ENCODE measurements around the gene ALDH1A2.
"Not testable (repeated sequence)": the region's sequence is repeated elsewhere in the genome, so short reads cannot be mapped to it uniquely, and the experiment has no call there.

Gene ALDH1A2

GRCh38 chr15:58010983-58011382, 54.5 kb downstream of the ALDH1A2 start:
- no peak overlapping the region for H3K9ac ChIP-seq (ENCODE audit: low read depth in 1 of 2, low read length in 2 of 2)
- no peaks in the 10 kb centered on the region for H3K4me1 ChIP-seq (ENCODE audit: control insufficient read depth in 1 of 2, insufficient read depth in 2 of 2, low read length in 2 of 2)
- H3K27me3 ChIP-seq (ENCODE audit: control insufficient read depth in 1 of 2, insufficient read depth in 2 of 2, low read length in 2 of 2) = peaks cover 3 to 7% of the 10 kb centered on the region in 2 donors
- H3K9me3 ChIP-seq (ENCODE audit: control insufficient read depth in 1 of 2, low read length in 2 of 2) = no peaks in the 10 kb centered on the region
- no peak overlapping the region for H3K4me3 ChIP-seq (ENCODE audit: low read depth in 1 of 2, low read length in 2 of 2)
- no peaks in the 10 kb centered on the region for H3K36me3 ChIP-seq (ENCODE audit: control insufficient read depth in 1 of 2, insufficient read depth in 2 of 2, low read length in 2 of 2)
- H3K27ac ChIP-seq (ENCODE audit: low read depth, low read length) = no peak overlapping the region

GRCh38 chr15:58003810-58004209, 61.7 kb downstream of the ALDH1A2 start:
- no peak overlapping the region for H3K4me3 ChIP-seq (ENCODE audit: low read depth in 1 of 2, low read length in 2 of 2)
- H3K27me3 ChIP-seq (ENCODE audit: control insufficient read depth in 1 of 2, insufficient read depth in 2 of 2, low read length in 2 of 2) = no peaks in the 10 kb centered on the region
- no peaks in the 10 kb centered on the region for H3K36me3 ChIP-seq (ENCODE audit: control insufficient read depth in 1 of 2, insufficient read depth in 2 of 2, low read length in 2 of 2)
- H3K9me3 ChIP-seq (ENCODE audit: control insufficient read depth in 1 of 2, low read length in 2 of 2) = no peaks in the 10 kb centered on the region
- H3K9ac ChIP-seq (ENCODE audit: low read depth in 1 of 2, low read length in 2 of 2) = no peak overlapping the region
- H3K4me1 ChIP-seq (ENCODE audit: control insufficient read depth in 1 of 2, insufficient read depth in 2 of 2, low read length in 2 of 2) = no peaks in the 10 kb centered on the region
- no peak overlapping the region for H3K27ac ChIP-seq (ENCODE audit: low read depth, low read length)

- no peaks in the 10 kb centered on the region for H3K36me3 ChIP-seq (ENCODE audit: control insufficient read depth in 1 of 2, insufficient read depth in 2 of 2, low read length in 2 of 2)
- no peak overlapping the region for H3K27ac ChIP-seq (ENCODE audit: low read depth, low read length)
- no peaks in the 10 kb centered on the region for H3K4me1 ChIP-seq (ENCODE audit: control insufficient read depth in 1 of 2, insufficient read depth in 2 of 2, low read length in 2 of 2)
- no peaks in the 10 kb centered on the region for H3K27me3 ChIP-seq (ENCODE audit: control insufficient read depth in 1 of 2, insufficient read depth in 2 of 2, low read length in 2 of 2)
- H3K9ac ChIP-seq (ENCODE audit: low read depth in 1 of 2, low read length in 2 of 2) = no peak overlapping the region
- no peaks in the 10 kb centered on the region for H3K9me3 ChIP-seq (ENCODE audit: control insufficient read depth in 1 of 2, low read length in 2 of 2)
- H3K4me3 ChIP-seq (ENCODE audit: low read depth in 1 of 2, low read length in 2 of 2) = no peak overlapping the region
Measured at GRCh38 chr15:58002338-58003126, 63.0 kb downstream of the ALDH1A2 start.

DNA sequence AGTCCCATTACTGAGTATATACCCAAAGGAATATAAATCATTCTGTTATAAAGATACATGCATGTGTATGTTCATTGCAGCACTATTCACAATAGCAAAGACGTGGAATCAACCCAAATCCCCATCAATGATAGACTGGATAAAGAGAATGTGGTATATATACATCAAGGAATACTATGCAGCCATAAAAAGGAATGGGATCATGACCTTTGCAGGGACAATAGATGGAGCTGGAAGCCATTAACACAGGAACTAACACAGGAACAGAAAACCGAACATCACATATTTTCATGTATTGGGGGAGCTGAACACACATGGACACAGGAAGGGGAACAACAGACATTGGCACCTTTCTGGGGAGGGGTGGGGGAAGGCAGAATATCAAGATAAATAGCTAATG, 65.8 kb downstream of the ALDH1A2 start:
- not testable (repeated sequence) for H3K9ac ChIP-seq (ENCODE audit: low read depth in 1 of 2, low read length in 2 of 2); H3K27me3 ChIP-seq (ENCODE audit: control insufficient read depth in 1 of 2, insufficient read depth in 2 of 2, low read length in 2 of 2); H3K27ac ChIP-seq (ENCODE audit: low read depth, low read length); H3K36me3 ChIP-seq (ENCODE audit: control insufficient read depth in 1 of 2, insufficient read depth in 2 of 2, low read length in 2 of 2); H3K4me3 ChIP-seq (ENCODE audit: low read depth in 1 of 2, low read length in 2 of 2); H3K9me3 ChIP-seq (ENCODE audit: control insufficient read depth in 1 of 2, low read length in 2 of 2); H3K4me1 ChIP-seq (ENCODE audit: control insufficient read depth in 1 of 2, insufficient read depth in 2 of 2, low read length in 2 of 2)

DNA sequence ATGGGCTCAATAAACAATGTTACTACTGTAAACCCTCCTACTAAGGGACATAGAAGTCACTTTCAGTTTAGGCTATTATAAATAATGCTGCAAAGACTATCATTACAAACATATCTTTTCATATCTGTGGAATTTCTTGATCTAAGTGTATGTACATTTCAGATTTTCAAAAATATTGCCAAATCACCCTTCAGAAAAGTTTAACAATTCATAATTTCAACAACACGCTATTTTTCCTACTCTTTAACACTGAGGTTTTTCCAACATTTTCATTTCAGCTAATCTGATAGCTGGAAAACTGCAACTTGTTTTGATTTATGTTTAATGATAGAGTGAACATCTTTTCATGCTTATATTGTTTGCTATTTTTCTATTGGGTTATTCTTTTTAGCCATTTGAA, 69.0 kb downstream of the ALDH1A2 start:
- Histone ChIP-seq H3K27me3 (ENCODE audit: control insufficient read depth in 1 of 2, insufficient read depth in 2 of 2, low read length in 2 of 2) (no peaks in the 10 kb centered on the region), H3K4me1 (ENCODE audit: control insufficient read depth in 1 of 2, insufficient read depth in 2 of 2, low read length in 2 of 2) (no peaks in the 10 kb centered on the region), H3K27ac (ENCODE audit: low read depth, low read length) (no peak overlapping the region), H3K9ac (ENCODE audit: low read depth in 1 of 2, low read length in 2 of 2) (no peak overlapping the region), H3K4me3 (ENCODE audit: low read depth in 1 of 2, low read length in 2 of 2) (no peak overlapping the region), H3K9me3 (ENCODE audit: control insufficient read depth in 1 of 2, low read length in 2 of 2) (no peaks in the 10 kb centered on the region), H3K36me3 (ENCODE audit: control insufficient read depth in 1 of 2, insufficient read depth in 2 of 2, low read length in 2 of 2) (no peaks in the 10 kb centered on the region)

- Histone ChIP-seq H3K36me3 (ENCODE audit: control insufficient read depth in 1 of 2, insufficient read depth in 2 of 2, low read length in 2 of 2) (no peaks in the 10 kb centered on the region), H3K27me3 (ENCODE audit: control insufficient read depth in 1 of 2, insufficient read depth in 2 of 2, low read length in 2 of 2) (no peaks in the 10 kb centered on the region), H3K27ac (ENCODE audit: low read depth, low read length) (no peak overlapping the region), H3K9ac (ENCODE audit: low read depth in 1 of 2, low read length in 2 of 2) (no peak overlapping the region), H3K4me3 (ENCODE audit: low read depth in 1 of 2, low read length in 2 of 2) (no peak overlapping the region), H3K4me1 (ENCODE audit: control insufficient read depth in 1 of 2, insufficient read depth in 2 of 2, low read length in 2 of 2) (no peaks in the 10 kb centered on the region), H3K9me3 (ENCODE audit: control insufficient read depth in 1 of 2, low read length in 2 of 2) (no peaks in the 10 kb centered on the region)
Measured at GRCh38 chr15:57994221-57995049, 71.1 kb downstream of the ALDH1A2 start.

DNA sequence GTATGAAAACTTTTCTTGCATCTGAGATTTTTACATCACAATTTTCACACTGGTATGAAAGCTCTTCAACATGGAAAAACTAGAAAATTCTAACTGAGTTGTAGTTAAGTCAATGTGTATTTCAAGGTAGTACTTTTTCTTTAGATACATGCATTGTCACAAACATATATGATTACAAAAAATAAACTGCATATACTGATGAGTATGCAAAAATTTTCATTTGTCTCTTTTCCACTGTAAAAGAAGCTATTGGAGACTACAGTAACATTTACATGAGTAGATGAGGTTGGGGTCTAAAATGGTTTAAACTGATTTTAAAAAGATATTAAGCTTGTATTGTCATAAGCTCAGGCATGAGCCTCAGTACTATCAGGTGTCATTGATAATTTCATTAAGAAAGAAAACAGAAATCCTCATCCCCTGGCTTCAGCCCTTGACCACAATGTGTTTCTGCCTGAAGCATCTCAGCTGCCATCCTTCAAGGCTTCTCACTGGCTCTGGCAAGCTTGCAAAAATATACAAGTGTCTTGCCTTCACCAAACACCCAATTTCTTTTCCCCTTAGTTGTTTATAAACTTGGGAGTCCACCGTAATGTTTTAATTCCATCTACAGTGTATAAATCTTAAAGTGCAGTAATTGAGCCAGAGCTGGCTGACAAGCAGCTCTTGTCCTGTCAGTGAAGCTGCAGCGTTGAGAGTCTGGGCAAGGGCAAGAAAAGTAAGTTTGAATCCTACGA, 71.9 kb downstream of the ALDH1A2 start:
- Histone ChIP-seq H3K36me3 (ENCODE audit: control insufficient read depth in 1 of 2, insufficient read depth in 2 of 2, low read length in 2 of 2) (no peaks in the 10 kb centered on the region), H3K4me3 (ENCODE audit: low read depth in 1 of 2, low read length in 2 of 2) (no peak overlapping the region), H3K27me3 (ENCODE audit: control insufficient read depth in 1 of 2, insufficient read depth in 2 of 2, low read length in 2 of 2) (no peaks in the 10 kb centered on the region), H3K9me3 (ENCODE audit: control insufficient read depth in 1 of 2, low read length in 2 of 2) (no peaks in the 10 kb centered on the region), H3K27ac (ENCODE audit: low read depth, low read length) (no peak overlapping the region), H3K4me1 (ENCODE audit: control insufficient read depth in 1 of 2, insufficient read depth in 2 of 2, low read length in 2 of 2) (no peaks in the 10 kb centered on the region), H3K9ac (ENCODE audit: low read depth in 1 of 2, low read length in 2 of 2) (no peak overlapping the region)

DNA sequence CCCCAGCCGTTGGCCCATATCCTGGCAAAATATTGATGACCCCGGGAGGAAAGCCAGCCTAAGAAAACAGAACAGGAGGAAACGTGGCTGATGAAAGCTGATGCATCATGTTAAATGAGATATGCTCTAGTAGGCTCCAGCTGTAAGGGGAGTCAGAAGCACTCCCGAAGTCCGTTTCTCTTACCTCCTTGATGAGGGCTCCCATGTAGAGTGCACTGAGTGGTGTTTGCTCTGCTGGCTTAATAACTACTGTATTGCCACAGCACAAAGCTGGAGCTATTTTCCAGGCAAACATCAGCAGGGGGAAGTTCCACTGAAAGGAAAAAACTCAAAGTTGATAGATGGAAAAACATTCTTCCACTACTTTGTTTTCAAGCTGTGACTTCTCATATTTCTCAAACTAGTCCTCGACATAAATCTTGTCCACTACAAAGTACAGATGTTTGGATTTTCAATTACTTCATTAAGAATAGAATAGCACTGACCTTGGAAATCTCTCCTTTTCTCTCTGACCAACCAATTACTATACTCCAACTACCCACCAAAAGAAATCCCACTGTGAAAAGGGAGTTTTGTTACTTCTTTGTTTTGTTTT, 72.7 kb downstream of the ALDH1A2 start:
- no peaks in the 10 kb centered on the region for H3K9me3 ChIP-seq (ENCODE audit: control insufficient read depth in 1 of 2, low read length in 2 of 2)
- no peaks in the 10 kb centered on the region for H3K27me3 ChIP-seq (ENCODE audit: control insufficient read depth in 1 of 2, insufficient read depth in 2 of 2, low read length in 2 of 2)
- no peak overlapping the region for H3K27ac ChIP-seq (ENCODE audit: low read depth, low read length)
- H3K36me3 ChIP-seq (ENCODE audit: control insufficient read depth in 1 of 2, insufficient read depth in 2 of 2, low read length in 2 of 2) = no peaks in the 10 kb centered on the region
- no peaks in the 10 kb centered on the region for H3K4me1 ChIP-seq (ENCODE audit: control insufficient read depth in 1 of 2, insufficient read depth in 2 of 2, low read length in 2 of 2)
- no peak overlapping the region for H3K9ac ChIP-seq (ENCODE audit: low read depth in 1 of 2, low read length in 2 of 2)
- no peak overlapping the region for H3K4me3 ChIP-seq (ENCODE audit: low read depth in 1 of 2, low read length in 2 of 2)

DNA sequence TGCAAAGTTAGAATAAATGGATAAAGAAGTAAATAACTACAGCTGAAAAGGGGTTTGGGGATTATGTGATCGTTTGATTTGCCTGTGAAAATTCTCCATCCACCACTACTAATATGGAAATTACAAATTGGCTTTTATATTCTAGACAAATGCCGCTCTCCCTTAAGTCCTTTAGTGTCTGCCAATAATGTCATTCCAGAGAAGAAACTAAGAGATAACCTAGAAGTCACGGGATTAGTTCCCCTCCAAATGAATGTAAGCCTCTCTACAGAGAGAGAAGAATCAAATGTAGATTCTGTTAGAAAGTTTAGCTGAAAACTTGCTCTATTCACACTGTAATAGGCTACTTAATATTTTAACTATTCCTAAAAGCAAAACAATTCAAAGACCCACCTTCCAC, 92.0 kb downstream of the ALDH1A2 start:
- Histone ChIP-seq H3K4me1 (ENCODE audit: control insufficient read depth in 1 of 2, insufficient read depth in 2 of 2, low read length in 2 of 2) (no peaks in the 10 kb centered on the region), H3K4me3 (ENCODE audit: low read depth in 1 of 2, low read length in 2 of 2) (no peak overlapping the region), H3K27me3 (ENCODE audit: control insufficient read depth in 1 of 2, insufficient read depth in 2 of 2, low read length in 2 of 2) (no peaks in the 10 kb centered on the region), H3K27ac (ENCODE audit: low read depth, low read length) (no peak overlapping the region), H3K36me3 (ENCODE audit: control insufficient read depth in 1 of 2, insufficient read depth in 2 of 2, low read length in 2 of 2) (no peaks in the 10 kb centered on the region), H3K9ac (ENCODE audit: low read depth in 1 of 2, low read length in 2 of 2) (no peak overlapping the region), H3K9me3 (ENCODE audit: control insufficient read depth in 1 of 2, low read length in 2 of 2) (no peaks in the 10 kb centered on the region)

GRCh38 chr15:57972864-57973263, 92.6 kb downstream of the ALDH1A2 start:
- Histone ChIP-seq H3K27me3 (ENCODE audit: control insufficient read depth in 1 of 2, insufficient read depth in 2 of 2, low read length in 2 of 2) (no peaks in the 10 kb centered on the region), H3K9me3 (ENCODE audit: control insufficient read depth in 1 of 2, low read length in 2 of 2) (no peaks in the 10 kb centered on the region), H3K4me1 (ENCODE audit: control insufficient read depth in 1 of 2, insufficient read depth in 2 of 2, low read length in 2 of 2) (no peaks in the 10 kb centered on the region), H3K27ac (ENCODE audit: low read depth, low read length) (no peak overlapping the region), H3K9ac (ENCODE audit: low read depth in 1 of 2, low read length in 2 of 2) (no peak overlapping the region), H3K36me3 (ENCODE audit: control insufficient read depth in 1 of 2, insufficient read depth in 2 of 2, low read length in 2 of 2) (no peaks in the 10 kb centered on the region), H3K4me3 (ENCODE audit: low read depth in 1 of 2, low read length in 2 of 2) (no peak overlapping the region)
